Measurements from ENCODE around the gene OGFR. TPM values are rescaled to one million over a fixed set of nuclear protein-coding genes. Genes with fewer than 3 reads are reported as not detected.
A peak's percentile ranks its signal among the peaks of the same experiment; 100 is the strongest.

The OGFR gene
- polyA plus RNA-seq, 3 donors from 2014 or later, result 21.6 to 75.3 (median 31.3) TPM

DNA sequence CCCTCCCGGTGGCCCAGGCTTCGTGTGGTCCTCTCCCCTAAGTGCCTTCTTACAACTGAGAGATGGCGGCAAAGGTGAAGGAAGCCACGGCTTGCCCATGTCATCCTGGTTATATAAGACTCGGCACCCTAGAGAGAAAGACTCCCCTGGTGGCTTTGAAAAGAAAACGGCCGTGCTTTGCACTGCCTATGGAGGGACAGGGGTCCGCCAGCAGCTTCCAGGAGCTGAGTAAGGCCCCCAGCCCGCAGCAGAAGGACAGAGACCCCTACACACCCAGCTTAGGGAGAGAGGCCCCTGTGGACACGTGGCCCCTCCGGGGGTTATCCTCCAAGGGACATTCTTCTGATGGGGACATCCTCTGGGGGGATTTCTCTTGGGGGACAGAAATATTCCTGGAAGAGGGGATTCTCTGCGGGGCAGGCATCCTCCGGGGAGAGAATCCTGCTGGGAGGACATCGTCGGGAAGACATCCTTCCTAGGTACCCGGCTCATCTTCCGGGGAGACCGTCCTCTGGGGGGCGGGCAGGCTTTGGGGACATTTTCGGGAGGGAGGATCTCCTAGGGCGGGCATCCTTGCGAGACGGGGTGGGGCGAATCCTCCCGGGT, 511 bp upstream of the OGFR start:
- no peaks in the 10 kb centered on the region for H3K9me3 Mint-ChIP-seq
- H3K4me1 Mint-ChIP-seq, result peaks cover 26 to 31% of the 10 kb centered on the region in 2 donors
- H3K36me3 Mint-ChIP-seq, result peaks cover 0 to 12% (median 5%) of the 10 kb centered on the region in 3 donors
- H3K27ac Mint-ChIP-seq, result peak overlapping the region; percentile 89 to 98 (median 94)
- peak overlapping the region; percentile 86 to 96 (median 92) for H3K4me3 Mint-ChIP-seq
- H3K27me3 Mint-ChIP-seq (ENCODE audit: low read depth in 3 of 3), result peaks cover 5 to 10% (median 6%) of the 10 kb centered on the region in 3 donors
- DNase-seq, result peak in 2 of 3 donors; percentile 16 to 27

DNA sequence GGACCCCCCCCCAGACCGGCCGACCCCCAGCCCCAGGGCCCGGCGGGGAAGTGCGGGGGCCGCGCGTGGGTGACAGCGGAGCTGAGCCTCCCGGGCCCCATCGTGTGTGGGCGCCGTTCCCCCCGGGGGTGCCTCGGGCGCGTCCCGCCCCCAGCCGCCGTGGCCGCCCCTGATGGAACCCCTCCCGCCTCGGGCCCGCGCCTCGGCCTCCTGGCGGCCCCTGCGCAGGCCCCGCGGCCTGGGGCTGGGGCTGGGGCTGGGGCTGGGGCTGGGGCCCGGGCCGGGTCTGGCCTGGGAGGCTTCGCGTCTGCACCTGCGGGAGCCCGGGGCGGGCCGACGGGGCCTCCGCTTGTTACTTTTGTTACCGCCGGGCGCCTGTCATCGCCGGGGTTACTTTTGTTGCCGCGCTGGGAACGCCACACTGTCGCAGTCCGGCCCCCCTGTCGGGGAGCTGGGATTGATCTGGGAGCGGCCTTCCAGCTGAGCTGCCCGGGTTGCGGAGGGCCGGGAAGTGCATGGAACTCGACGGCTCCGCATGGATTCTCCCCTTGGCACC, 598 bp downstream of the OGFR start:
- Mint-ChIP-seq H3K27me3 (ENCODE audit: low read depth in 3 of 3) (peaks cover 5 to 10% (median 6%) of the 10 kb centered on the region in 3 donors), H3K36me3 (peaks cover 0 to 12% (median 0%) of the 10 kb centered on the region in 3 donors), H3K4me1 (peaks cover 26 to 29% of the 10 kb centered on the region in 2 donors), H3K4me3 (peak overlapping the region; percentile 60 to 82 (median 74)), H3K27ac (peak overlapping the region in 5 of 6 donors; percentile 8 to 89 (median 60)), H3K9me3 (no peaks in the 10 kb centered on the region)
- peak in 2 of 3 donors; percentile 38 to 42 for DNase-seq

GRCh38 chr20:62805711-62806382, 1.2 kb downstream of the OGFR start:
- Mint-ChIP-seq H3K36me3 (peaks cover 0 to 11% (median 0%) of the 10 kb centered on the region in 3 donors), H3K27ac (peak overlapping the region in 4 of 6 donors; percentile 48 to 76 (median 60)), H3K9me3 (no peaks in the 10 kb centered on the region), H3K4me3 (peak overlapping the region; percentile 70 to 82 (median 75)), H3K4me1 (peaks cover 26 to 29% of the 10 kb centered on the region in 2 donors), H3K27me3 (ENCODE audit: low read depth in 3 of 3) (peaks cover 5 to 10% (median 6%) of the 10 kb centered on the region in 3 donors)
- no peak for DNase-seq

GRCh38 chr20:62806383-62807050, 1.9 kb downstream of the OGFR start:
- Mint-ChIP-seq H3K4me3 (peak overlapping the region; percentile 70 to 82 (median 75)), H3K36me3 (peaks cover 0 to 11% (median 0%) of the 10 kb centered on the region in 3 donors), H3K27ac (peak overlapping the region; percentile 35 to 76 (median 60)), H3K4me1 (peaks cover 26 to 29% of the 10 kb centered on the region in 2 donors), H3K27me3 (ENCODE audit: low read depth in 3 of 3) (peaks cover 5 to 10% (median 6%) of the 10 kb centered on the region in 3 donors), H3K9me3 (no peaks in the 10 kb centered on the region)
- no peak for DNase-seq

GRCh38 chr20:62807444-62808210, 3.0 kb downstream of the OGFR start:
- Mint-ChIP-seq H3K27ac (peak overlapping the region in 3 of 6 donors; percentile 35 to 53 (median 48)), H3K36me3 (peaks cover 3 to 15% (median 3%) of the 10 kb centered on the region in 3 donors), H3K4me1 (peaks cover 26 to 29% of the 10 kb centered on the region in 2 donors), H3K9me3 (no peaks in the 10 kb centered on the region), H3K4me3 (peak overlapping the region in 2 of 5 donors; percentile 7 to 36), H3K27me3 (ENCODE audit: low read depth in 3 of 3) (peaks cover 5 to 10% (median 6%) of the 10 kb centered on the region in 3 donors)
- no peak for DNase-seq

DNA sequence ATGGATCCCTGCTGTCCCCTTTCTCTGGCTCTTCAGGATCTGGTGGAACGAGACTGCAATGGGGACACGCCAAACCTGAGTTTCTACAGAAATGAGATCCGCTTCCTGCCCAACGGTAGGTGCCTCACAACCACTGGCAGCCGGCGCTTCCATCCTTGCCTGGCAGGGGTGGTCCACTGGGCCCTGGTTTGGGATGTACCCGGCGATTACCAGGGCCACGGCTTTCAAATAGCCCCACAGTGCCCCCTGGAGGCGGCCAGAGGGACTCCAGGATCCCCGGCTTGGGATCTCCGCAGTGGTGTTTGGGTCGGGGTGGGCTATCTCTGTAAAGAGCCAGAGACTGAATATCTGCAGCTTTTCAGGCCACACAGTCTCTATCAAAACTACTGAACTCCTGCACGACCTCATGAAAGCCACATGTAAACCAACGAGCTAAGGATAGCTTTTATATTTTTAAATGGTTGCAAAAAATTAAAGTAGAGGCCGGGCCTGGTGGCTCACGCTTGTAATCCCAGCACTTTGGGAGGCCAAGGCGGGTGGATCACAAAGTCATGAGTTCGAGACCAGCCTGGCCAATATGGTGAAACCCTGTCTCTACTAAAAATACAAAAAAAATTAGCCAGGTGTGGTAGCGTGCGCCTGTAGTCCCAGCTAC, 3.7 kb downstream of the OGFR start:
- DNase-seq, result peak; percentile 72 to 77 (median 74)
- Mint-ChIP-seq H3K4me1 (peaks cover 25 to 26% of the 10 kb centered on the region in 2 donors), H3K36me3 (peaks cover 3 to 15% (median 3%) of the 10 kb centered on the region in 3 donors), H3K4me3 (peak overlapping the region; percentile 11 to 62 (median 59)), H3K27me3 (ENCODE audit: low read depth in 3 of 3) (peaks cover 5 to 8% (median 6%) of the 10 kb centered on the region in 3 donors), H3K9me3 (no peaks in the 10 kb centered on the region), H3K27ac (peak overlapping the region in 4 of 6 donors; percentile 75 to 79 (median 77))

DNA sequence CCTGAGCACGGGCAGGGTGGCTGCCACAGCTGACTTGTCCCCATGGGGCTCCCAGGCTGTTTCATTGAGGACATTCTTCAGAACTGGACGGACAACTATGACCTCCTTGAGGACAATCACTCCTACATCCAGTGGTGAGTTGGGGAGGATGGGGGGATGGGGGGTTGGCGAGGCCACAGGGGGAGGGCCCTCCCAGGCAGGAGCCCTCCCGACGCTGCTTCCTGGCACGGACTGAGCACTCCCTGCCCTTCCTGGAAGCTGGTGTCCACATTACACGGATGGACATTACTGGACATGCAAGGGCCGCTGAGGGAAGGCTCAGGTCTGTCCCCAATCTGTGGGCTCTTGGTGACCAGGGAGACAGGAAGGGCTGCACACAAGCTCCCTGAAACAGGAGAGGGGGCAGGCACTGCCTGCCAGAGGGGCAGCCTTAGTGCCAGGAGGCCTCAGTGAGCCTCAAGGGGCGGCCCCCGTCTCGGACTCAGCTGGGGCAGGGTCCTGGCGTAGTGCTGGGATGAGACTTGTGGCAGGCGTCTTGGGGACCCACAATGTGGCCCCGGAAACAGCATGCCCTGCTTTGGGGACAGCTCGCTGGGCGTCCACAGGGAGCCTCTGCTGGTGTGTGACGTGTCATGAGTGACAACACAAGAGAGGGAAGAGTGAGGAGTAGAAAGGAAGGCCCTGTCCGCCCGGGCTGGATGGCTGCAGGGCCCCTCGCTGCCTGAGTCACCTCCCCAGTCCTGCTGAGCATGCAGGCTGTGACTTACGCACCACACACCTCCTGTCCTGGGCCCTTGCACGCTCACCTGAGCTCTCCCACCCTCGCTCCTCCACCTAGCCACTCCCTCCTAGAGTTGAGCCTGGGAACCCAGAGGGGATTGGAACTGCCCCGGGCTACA, 5.1 kb downstream of the OGFR start:
- H3K27ac Mint-ChIP-seq, result no peak overlapping the region
- peaks cover 17 to 20% of the 10 kb centered on the region in 2 donors for H3K4me1 Mint-ChIP-seq
- no peak for DNase-seq
- peaks cover 0 to under 1% (median 0%) of the 10 kb centered on the region in 3 donors for H3K27me3 Mint-ChIP-seq (ENCODE audit: low read depth in 3 of 3)
- peaks cover 3 to 15% (median 3%) of the 10 kb centered on the region in 3 donors for H3K36me3 Mint-ChIP-seq
- no peak overlapping the region for H3K4me3 Mint-ChIP-seq
- H3K9me3 Mint-ChIP-seq, result no peaks in the 10 kb centered on the region

DNA sequence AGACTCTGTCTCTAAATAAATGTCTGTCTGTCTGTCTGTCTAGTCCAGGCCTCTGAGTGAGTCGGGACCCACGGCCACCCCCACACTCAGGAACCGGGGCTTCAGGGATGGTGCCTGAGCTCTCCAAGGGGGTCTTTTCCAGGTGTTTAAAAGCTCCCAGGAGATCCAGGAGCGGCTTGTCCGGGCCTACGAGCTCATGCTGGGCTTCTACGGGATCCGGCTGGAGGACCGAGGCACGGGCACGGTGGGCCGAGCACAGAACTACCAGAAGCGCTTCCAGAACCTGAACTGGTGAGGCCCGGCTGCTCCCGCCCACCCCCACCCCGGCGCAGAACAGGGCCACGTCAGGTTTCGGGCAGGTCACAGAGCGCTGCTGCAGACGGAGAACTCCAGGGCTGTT, 6.7 kb downstream of the OGFR start:
- Mint-ChIP-seq H3K27ac (no peak overlapping the region), H3K27me3 (ENCODE audit: low read depth in 3 of 3) (peaks cover 0 to 12% (median 9%) of the 10 kb centered on the region in 3 donors), H3K36me3 (peaks cover 3 to 15% (median 3%) of the 10 kb centered on the region in 3 donors), H3K9me3 (no peaks in the 10 kb centered on the region), H3K4me1 (peaks cover 14 to 18% of the 10 kb centered on the region in 2 donors), H3K4me3 (no peak overlapping the region)
- no peak for DNase-seq

DNA sequence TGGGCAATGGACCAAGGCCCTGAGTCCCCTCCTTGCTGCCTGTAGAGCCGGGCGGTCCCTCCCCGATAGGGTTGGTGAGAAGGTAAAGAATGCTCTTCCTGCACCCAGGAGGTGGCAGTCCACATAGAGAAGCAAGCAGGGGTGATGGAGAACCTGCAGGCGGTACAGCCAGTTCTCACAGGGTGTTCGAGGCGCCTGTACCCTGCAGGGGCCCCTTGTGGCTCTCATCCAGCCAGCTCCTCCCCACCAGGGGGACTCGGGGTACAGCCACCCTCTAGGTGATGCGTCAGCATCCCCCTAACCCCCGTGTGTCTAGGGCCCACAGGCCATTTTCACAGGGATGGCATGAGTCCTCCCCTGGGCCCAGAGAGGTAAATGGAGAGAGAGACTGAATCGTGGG, 7.1 kb downstream of the OGFR start:
- no peaks in the 10 kb centered on the region for H3K9me3 Mint-ChIP-seq
- H3K4me3 Mint-ChIP-seq, result no peak overlapping the region
- H3K27me3 Mint-ChIP-seq (ENCODE audit: low read depth in 3 of 3), result peaks cover 0 to 13% (median 9%) of the 10 kb centered on the region in 3 donors
- peaks cover 3 to 15% (median 3%) of the 10 kb centered on the region in 3 donors for H3K36me3 Mint-ChIP-seq
- DNase-seq, result no peak
- H3K27ac Mint-ChIP-seq, result no peak overlapping the region
- peaks cover 10 to 14% of the 10 kb centered on the region in 2 donors for H3K4me1 Mint-ChIP-seq

- DNase-seq, result no peak
- Mint-ChIP-seq H3K36me3 (peaks cover 3 to 15% (median 3%) of the 10 kb centered on the region in 3 donors), H3K4me3 (no peak overlapping the region), H3K9me3 (no peaks in the 10 kb centered on the region), H3K4me1 (peaks cover 8 to 11% of the 10 kb centered on the region in 2 donors), H3K27ac (no peak overlapping the region), H3K27me3 (ENCODE audit: low read depth in 3 of 3) (peaks cover 0 to 13% (median 9%) of the 10 kb centered on the region in 3 donors)
Observed at GRCh38 chr20:62812181-62812906, 7.7 kb downstream of the OGFR start.

DNA sequence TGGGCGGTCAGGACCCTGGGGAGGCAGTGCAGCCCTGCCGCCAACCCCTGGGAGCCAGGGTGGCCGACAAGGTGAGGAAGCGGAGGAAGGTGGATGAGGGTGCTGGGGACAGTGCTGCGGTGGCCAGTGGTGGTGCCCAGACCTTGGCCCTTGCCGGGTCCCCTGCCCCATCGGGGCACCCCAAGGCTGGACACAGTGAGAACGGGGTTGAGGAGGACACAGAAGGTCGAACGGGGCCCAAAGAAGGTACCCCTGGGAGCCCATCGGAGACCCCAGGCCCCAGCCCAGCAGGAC, 8.2 kb downstream of the OGFR start:
- Mint-ChIP-seq H3K4me3 (no peak overlapping the region), H3K9me3 (no peaks in the 10 kb centered on the region), H3K27ac (no peak overlapping the region), H3K27me3 (ENCODE audit: low read depth in 3 of 3) (peaks cover 0 to 13% (median 10%) of the 10 kb centered on the region in 3 donors), H3K36me3 (peaks cover 3 to 15% (median 3%) of the 10 kb centered on the region in 3 donors), H3K4me1 (peaks cover 7 to 10% of the 10 kb centered on the region in 2 donors)
- no peak for DNase-seq
